ENCODE data around the gene ARF5. TPM values are rescaled to one million over a fixed set of nuclear protein-coding genes. Genes with fewer than 3 reads are reported as not detected.
"Not testable (repeated sequence)": the region's sequence is repeated elsewhere in the genome, so short reads cannot be mapped to it uniquely, and the experiment has no call there.

Gene ARF5
- total RNA-seq: 330 and 355 TPM in 2 replicates

DNA sequence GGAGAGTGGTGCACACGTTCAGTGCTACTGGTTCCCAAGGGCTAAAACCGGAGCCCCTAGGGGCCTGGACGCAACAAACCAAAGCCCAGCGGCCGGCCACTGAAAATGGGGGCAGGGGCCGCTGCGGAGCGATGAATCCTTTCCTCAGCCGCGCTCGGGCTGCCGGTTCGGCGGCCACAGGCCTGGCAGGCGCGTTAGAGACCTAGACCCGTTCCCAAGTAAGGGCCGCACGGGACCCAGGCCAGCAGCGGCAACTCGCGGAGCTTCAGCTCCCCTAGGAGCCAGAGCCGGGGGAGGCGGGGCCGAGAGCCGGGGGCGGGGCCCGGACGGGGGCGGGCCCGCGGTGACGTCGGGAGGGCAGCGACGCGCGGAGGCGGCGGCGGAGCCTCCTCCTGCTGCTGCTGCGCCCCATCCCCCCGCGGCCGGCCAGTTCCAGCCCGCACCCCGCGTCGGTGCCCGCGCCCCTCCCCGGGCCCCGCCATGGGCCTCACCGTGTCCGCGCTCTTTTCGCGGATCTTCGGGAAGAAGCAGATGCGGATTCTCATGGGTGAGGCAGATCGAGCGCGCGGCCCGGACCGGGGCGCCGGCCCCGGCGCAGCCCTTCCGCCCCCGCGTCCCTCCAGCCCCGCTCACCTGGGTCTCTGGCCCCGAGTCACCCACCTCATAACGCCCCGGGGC is at the start of gene ARF5:
TSS of gene ARF5 (plus strand) at position 393 of the 678 bp plus-strand sequence. CDS start at position 481, 88 bp downstream.
- no peak for TF ChIP-seq CTCF (IDR thresholded peaks at IDR 0.05; ENCODE audit: insufficient read depth, low read length, poor library complexity, severe bottlenecking)
- peak within 1 kb of the TSS; percentile 94 for H3K4me3 ChIP-seq (ENCODE audit: low read depth, low read length)

DNA sequence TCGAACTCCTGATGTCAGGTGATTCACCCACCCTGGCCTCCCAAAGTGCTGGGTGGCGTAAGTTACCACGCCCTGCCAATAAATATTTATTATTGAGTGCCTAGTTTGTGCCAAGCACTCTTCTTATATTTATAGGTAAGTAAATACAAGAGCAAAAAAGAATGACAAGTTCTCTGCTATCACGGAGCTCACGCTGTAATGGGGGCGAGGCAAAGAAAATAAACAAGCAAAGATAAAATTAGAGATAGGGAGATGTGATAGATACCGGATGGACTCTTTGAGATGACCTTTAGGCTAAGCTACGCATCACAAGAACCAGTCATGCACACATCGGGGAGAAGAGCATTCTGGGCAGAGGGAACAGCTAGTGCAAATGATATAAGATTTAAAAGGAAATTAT is 49.1 kb upstream of the ARF5 start:
- no peak for TF ChIP-seq CTCF (IDR thresholded peaks at IDR 0.05; ENCODE audit: insufficient read depth, low read length, poor library complexity, severe bottlenecking)
- no peak for DNase-seq (ENCODE audit: low read depth)
- Histone ChIP-seq H3K36me3 (ENCODE audit: control insufficient read depth, insufficient read depth, low read length) (no peaks in the 10 kb centered on the region), H3K27me3 (ENCODE audit: control insufficient read depth, insufficient read depth, low read length) (peaks cover 15% of the 10 kb centered on the region), H3K4me3 (ENCODE audit: low read depth, low read length) (no peak overlapping the region)

More for the DNA sequence above, at the start of gene ARF5:
- DNase-seq (ENCODE audit: low read depth): no peak
- H3K36me3 ChIP-seq (ENCODE audit: control insufficient read depth, insufficient read depth, low read length): no peaks in the 10 kb centered on the region
- H3K27me3 ChIP-seq (ENCODE audit: control insufficient read depth, insufficient read depth, low read length): no peaks in the 10 kb centered on the region

DNA sequence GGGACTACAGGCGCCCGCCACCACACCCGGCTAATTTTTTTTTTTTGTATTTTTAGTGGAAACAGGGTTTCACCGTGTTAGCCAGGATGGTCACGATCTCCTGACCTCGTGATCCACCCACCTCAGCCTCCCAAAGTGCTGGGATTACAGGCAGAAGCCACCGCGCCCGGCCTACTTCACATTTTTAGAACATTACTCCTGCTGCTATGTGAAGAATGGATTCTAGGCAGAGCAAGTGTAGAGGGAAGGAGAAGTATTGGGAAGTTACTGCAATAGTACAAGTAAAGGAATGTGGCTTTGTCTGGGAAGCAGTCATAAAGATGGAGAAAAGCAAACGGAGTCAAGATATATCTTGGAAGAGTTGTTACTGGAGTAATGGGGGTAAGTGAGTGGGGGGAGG is 47.8 kb upstream of the ARF5 start:
- peaks cover 15% of the 10 kb centered on the region for H3K27me3 ChIP-seq (ENCODE audit: control insufficient read depth, insufficient read depth, low read length)
- DNase-seq (ENCODE audit: low read depth); H3K36me3 ChIP-seq (ENCODE audit: control insufficient read depth, insufficient read depth, low read length); H3K4me3 ChIP-seq (ENCODE audit: low read depth, low read length): not testable (repeated sequence)

DNA sequence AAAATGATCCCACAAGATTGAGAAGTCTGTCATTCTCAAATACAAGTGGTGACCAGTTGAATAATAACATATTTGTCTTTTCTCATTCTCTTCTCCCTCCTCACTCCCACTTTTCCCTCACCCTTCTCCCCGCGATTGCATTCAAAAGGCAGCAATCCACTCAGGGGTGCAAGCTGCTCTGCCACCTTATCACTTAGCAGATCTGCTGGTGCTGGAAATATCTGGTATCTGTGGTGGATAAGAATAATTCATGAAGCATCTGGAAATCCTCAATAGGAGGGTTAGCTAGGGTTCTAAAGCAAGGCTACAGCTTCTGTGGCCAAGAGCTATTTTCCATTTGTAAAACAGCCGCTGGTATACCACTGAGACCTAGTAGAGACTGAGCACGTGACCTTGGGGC is 46.7 kb upstream of the ARF5 start:
- no peak for TF ChIP-seq CTCF (IDR thresholded peaks at IDR 0.05; ENCODE audit: insufficient read depth, low read length, poor library complexity, severe bottlenecking)
- Histone ChIP-seq H3K27me3 (ENCODE audit: control insufficient read depth, insufficient read depth, low read length) (peaks cover 7% of the 10 kb centered on the region), H3K36me3 (ENCODE audit: control insufficient read depth, insufficient read depth, low read length) (no peaks in the 10 kb centered on the region), H3K4me3 (ENCODE audit: low read depth, low read length) (no peak overlapping the region)
- DNase-seq (ENCODE audit: low read depth): no peak

- H3K36me3 ChIP-seq (ENCODE audit: control insufficient read depth, insufficient read depth, low read length): no peaks in the 10 kb centered on the region
- no peak for TF ChIP-seq CTCF (IDR thresholded peaks at IDR 0.05; ENCODE audit: insufficient read depth, low read length, poor library complexity, severe bottlenecking)
- no peaks in the 10 kb centered on the region for H3K27me3 ChIP-seq (ENCODE audit: control insufficient read depth, insufficient read depth, low read length)
- no peak for DNase-seq (ENCODE audit: low read depth)
- H3K4me3 ChIP-seq (ENCODE audit: low read depth, low read length): no peak overlapping the region
These were observed 41.9 kb upstream of the ARF5 start for GRCh38 chr7:127546313-127546712.

- Histone ChIP-seq H3K27me3 (ENCODE audit: control insufficient read depth, insufficient read depth, low read length) (no peaks in the 10 kb centered on the region), H3K4me3 (ENCODE audit: low read depth, low read length) (no peak overlapping the region), H3K36me3 (ENCODE audit: control insufficient read depth, insufficient read depth, low read length) (no peaks in the 10 kb centered on the region)
- DNase-seq (ENCODE audit: low read depth): no peak
- TF ChIP-seq CTCF (IDR thresholded peaks at IDR 0.05; ENCODE audit: insufficient read depth, low read length, poor library complexity, severe bottlenecking): peak; percentile 4
These were observed 38.0 kb upstream of the ARF5 start for GRCh38 chr7:127550247-127550646.

Measured in kidney epithelial cell (primary cell).